Measurements from ENCODE around the gene CR1.
"Not testable (repeated sequence)": the region's sequence is repeated elsewhere in the genome, so short reads cannot be mapped to it uniquely, and the experiment has no call there.

Gene CR1

DNA sequence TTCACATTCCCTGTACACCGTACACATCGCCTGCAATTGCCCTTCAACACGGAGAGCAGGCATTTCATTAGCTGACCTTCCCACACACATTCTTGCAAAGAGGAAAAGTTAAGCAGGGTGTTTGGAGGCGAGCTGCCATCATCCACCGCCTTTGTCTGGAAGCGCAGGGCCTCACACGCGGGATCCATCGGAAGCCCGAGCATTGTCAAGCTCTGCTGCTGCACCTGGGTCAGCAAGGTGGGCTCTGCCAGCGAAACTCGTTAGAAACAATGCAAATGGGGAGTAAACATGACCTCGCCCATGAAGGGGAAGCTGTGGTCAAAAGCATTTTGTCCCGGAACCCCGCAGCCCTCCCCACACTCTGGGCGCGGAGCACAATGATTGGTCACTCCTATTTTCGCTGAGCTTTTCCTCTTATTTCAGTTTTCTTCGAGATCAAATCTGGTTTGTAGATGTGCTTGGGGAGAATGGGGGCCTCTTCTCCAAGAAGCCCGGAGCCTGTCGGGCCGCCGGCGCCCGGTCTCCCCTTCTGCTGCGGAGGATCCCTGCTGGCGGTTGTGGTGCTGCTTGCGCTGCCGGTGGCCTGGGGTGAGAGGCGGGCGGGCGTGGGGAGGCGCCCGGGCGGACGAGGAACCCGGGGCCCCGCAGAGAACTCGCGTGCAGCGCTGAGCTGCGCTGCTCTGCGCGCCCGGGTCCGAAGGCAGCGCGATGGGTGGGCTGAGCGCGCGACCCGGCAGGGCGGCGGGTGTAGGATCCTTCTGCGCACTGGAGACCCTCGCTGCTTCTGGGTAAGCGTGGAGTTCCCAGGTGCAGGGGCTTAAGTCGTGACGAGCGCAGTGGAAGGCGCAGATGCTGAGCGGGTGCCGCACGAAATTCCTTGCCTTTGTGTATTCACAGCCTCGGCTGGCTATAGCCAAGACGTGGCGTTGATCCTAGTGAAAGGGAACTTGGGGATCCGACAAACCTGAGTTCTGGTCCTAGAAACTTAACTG is at the start of gene CR1:
Gene CR1 (plus strand): TSS at position 357 of the 992 bp plus-strand sequence. CDS start 111 bp downstream, at position 468.
- peak; percentile 3 to 6 (median 3) for DNase-seq (ENCODE audit: low read depth in 2 of 3, low spot score in 2 of 3)

GRCh38 chr1:207453710-207454045 is 42.3 kb upstream of the CR1 start:
- DNase-seq (ENCODE audit: low read depth in 2 of 3, low spot score in 2 of 3): no peak

- peak; percentile 14 to 42 (median 22) for DNase-seq (ENCODE audit: low read depth in 2 of 3, low spot score in 2 of 3)
These were observed 41.7 kb upstream of the CR1 start, which contains the start of gene CR2 for GRCh38 chr1:207454046-207454964. CR2 (plus strand) TSS chr1:207454328; CDS start chr1:207454419, 91 bp downstream.

DNA sequence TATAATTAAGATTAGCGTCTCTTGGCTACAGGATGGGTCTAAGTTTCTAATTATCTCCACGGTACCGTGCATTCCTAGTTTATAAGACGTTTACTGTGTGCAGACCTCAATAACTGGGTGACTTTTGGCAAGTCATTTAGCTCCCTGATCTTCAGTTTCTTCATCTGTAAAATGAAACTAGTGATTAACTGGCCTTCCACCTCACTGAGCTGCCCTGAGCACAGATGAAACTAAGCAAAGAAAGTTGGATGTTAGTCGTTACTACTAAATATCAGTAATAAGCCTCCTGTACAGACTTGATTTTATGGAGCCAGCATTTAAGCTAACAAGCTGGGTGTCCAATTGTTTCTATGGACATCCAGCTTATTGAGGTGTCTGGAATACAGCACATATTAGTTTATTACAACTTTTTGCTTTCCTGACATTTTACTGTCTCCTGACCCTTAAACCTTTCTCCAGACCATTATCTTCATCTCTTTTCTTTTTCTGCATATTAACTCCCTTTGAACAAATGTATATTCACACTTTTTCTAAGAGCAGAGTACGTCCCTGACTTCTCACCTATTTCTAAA is 40.7 kb upstream of the CR1 start:
- no peak for DNase-seq (ENCODE audit: low read depth in 2 of 3, low spot score in 2 of 3)

- DNase-seq (ENCODE audit: low read depth in 2 of 3, low spot score in 2 of 3): no peak
These were observed 37.5 kb upstream of the CR1 start for GRCh38 chr1:207458414-207458813.

DNA sequence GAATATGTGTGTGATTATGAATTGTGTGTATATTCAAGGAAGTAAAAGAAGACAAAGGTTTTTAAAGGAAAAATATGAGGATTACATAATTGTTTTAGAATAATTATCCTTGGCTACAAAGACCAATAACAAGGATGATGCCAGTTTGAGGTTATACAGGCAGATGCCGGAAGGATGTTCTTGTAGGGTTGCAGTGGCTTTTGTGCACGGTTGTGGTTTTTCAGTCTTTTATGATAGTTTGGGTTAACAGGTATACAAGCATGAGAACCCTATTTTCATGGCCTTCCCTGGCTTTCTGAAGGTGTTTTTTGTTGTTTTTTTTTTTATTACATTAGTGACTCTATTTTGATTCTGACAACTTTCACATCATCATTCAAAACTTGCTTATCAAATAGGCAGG is 36.9 kb upstream of the CR1 start:
- DNase-seq (ENCODE audit: low read depth in 2 of 3, low spot score in 2 of 3): no peak

GRCh38 chr1:207461649-207462048 is 34.3 kb upstream of the CR1 start:
- DNase-seq (ENCODE audit: low read depth in 2 of 3, low spot score in 2 of 3): no peak

DNA sequence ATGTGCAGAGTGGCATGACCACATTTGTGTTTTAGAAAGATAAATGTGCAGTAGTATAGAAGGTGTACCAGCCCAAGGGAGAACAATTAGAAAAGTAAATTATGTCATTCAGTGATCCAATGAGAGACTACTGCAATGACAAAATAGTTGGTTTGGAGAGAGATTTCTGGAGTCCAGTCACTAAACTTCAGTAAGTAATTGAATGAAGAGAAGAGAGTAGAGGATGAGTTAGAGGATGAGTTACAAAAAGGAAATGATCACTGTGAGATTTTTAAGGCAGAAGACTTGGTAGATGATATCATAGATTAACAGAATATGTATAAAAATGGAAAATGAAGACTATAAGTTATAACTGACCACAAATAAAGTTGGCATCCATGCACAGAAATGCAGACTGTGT is 33.4 kb upstream of the CR1 start:
- no peak for DNase-seq (ENCODE audit: low read depth in 2 of 3, low spot score in 2 of 3)

DNA sequence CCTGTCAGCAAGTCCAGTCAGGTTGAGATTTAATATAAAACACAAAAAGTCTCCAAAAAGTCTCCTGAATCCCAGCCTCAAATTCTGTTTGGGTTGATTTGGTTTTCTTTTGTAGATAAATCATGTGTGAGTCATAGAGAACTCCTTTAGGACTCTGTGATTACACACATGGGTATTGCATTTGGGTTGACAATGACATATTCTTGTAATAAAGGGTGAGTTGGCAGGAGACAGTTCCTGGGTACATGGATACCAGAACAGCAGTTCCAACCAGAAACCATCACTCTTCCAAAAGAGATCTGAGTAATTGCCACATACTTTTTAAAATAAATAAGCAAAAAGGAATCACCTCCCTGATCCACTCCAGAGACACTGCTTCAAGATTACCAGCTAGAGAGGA is 32.9 kb upstream of the CR1 start:
- no peak for DNase-seq (ENCODE audit: low read depth in 2 of 3, low spot score in 2 of 3)

GRCh38 chr1:207463571-207463970 is 32.4 kb upstream of the CR1 start:
- no peak for DNase-seq (ENCODE audit: low read depth in 2 of 3, low spot score in 2 of 3)

- DNase-seq (ENCODE audit: low read depth in 2 of 3, low spot score in 2 of 3): no peak
These were observed 25.0 kb upstream of the CR1 start for GRCh38 chr1:207470927-207471326.

DNA sequence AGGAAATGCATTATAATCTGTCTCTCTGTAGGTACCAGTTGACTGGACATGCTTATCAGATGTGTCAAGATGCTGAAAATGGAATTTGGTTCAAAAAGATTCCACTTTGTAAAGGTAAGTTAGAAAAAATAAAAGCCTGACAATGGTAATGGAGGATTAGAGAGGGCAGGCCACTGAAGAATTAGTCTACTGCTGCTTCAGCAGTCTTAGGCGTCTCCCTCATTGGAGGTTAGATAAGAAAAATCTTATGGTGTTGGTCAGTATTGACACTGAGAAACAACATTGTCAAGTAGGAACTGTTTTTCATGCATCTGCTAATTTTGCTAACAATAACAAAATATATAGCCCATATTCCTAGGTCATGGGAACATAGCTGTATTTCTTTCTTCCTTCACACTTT is 21.7 kb upstream of the CR1 start:
- no peak for DNase-seq (ENCODE audit: low read depth in 2 of 3, low spot score in 2 of 3)

DNA sequence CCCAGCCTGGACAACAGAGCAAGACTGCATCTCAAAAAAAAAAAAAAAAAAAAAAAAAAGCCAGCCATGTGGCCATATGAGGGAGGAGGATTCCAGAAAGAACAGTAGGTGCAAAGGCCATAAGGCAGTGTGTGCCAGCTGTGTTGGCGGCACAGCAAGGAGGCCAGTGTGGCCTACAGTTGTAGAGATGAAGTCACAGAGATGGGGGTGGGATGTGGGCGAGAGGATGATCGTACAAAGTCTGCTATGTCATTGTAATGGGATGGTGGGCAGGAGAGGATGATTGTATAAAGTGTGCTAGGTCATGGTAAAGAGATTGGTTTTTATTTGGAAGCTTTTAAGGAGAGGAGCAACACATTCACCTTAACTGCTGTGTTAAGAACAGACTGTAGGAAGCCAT is 9.8 kb upstream of the CR1 start:
- DNase-seq (ENCODE audit: low read depth in 2 of 3, low spot score in 2 of 3): no peak

GRCh38 chr1:207487636-207488035 is 8.3 kb upstream of the CR1 start:
- DNase-seq (ENCODE audit: low read depth in 2 of 3, low spot score in 2 of 3): no peak

- no peak for DNase-seq (ENCODE audit: low read depth in 2 of 3, low spot score in 2 of 3)
These were observed 2.7 kb upstream of the CR1 start for GRCh38 chr1:207493212-207493611.

DNA sequence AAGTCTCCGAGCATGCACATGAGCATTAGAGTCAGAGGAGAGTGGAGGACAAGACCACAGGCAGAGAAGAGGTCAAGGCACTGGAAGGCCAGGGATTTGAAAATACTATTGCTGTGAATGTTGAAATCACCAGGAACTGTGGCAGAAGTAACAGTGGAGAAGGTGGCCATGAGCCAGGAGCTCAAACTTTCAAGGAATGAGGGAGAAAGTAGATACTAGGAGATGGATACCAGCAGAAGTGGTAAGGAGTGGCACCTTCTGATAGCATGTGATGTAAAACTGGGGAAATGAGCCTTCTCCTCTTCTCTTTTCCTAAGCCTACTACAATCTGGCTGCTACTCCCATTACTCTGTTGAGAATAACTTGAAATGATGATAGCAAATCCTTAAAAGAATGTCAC is 1.8 kb upstream of the CR1 start:
- DNase-seq (ENCODE audit: low read depth in 2 of 3, low spot score in 2 of 3): no peak

DNA sequence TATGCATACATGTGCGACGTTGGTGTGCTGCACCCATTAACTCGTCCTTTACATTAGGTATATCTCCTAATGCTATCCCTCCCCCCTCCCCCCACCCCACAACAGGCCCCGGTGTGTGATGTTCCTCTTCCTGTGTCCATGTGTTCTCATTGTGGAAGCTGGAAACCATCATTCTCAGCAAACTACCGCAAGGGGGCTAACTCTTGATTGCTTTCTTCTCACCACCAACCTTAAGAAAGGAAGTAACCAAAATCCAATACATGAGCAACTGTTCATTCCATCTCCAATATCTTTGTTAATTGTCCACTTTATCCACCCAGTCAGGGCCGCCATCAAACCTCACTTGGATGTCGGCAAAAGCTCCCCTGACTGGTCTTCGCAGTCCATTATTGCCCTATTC is 676 bp upstream of the CR1 start:
- not testable (repeated sequence) for DNase-seq (ENCODE audit: low read depth in 2 of 3, low spot score in 2 of 3)

- DNase-seq (ENCODE audit: low read depth in 2 of 3, low spot score in 2 of 3): no peak
These were observed 2.0 kb downstream of the CR1 start for GRCh38 chr1:207497941-207498340.

DNA sequence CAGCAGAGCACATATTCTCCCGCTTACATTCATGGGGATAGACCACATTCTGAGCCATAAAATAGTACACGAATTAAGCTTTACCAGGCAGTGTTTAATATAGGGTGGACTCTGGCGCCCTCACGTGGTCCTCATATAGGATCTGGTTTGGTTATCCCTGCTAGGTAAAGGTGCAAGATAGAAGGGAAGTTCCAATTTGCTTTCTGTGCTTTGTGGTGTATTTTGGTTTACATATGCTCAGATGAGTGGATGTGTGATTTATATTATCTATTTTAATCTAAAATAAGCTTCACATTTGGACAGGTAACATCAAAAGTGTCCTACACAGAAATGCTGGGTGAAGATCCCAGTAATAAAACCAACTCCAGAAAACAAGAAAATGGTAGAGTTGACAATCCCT is 3.6 kb downstream of the CR1 start:
- DNase-seq (ENCODE audit: low read depth in 2 of 3, low spot score in 2 of 3): peak; percentile 9 to 16 (median 16)

DNA sequence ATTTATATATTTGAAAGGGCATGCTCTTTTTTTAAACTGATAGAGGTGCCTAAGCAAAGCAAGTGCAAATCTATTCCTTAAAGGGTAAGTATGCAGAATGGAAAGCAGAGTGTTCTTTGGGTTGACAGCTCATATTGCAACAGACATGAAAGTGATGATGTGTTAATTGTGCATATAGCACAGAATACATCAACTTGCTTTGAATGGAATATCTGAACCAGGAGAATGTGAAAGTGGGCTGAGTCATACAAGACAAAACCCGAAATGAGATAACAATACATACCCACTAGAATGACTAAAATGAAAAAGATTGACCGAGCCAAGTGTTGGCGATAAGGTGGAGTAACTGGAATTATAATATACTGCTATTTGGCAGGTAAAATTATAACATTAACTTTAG is 4.3 kb downstream of the CR1 start:
- no peak for DNase-seq (ENCODE audit: low read depth in 2 of 3, low spot score in 2 of 3)

GRCh38 chr1:207501071-207501470 is 5.1 kb downstream of the CR1 start:
- no peak for DNase-seq (ENCODE audit: low read depth in 2 of 3, low spot score in 2 of 3)
